Measurements from ENCODE around the gene MEGF8.
"Not testable (repeated sequence)": the region's sequence is repeated elsewhere in the genome, so short reads cannot be mapped to it uniquely, and the experiment has no call there.

MEGF8 gene

DNA sequence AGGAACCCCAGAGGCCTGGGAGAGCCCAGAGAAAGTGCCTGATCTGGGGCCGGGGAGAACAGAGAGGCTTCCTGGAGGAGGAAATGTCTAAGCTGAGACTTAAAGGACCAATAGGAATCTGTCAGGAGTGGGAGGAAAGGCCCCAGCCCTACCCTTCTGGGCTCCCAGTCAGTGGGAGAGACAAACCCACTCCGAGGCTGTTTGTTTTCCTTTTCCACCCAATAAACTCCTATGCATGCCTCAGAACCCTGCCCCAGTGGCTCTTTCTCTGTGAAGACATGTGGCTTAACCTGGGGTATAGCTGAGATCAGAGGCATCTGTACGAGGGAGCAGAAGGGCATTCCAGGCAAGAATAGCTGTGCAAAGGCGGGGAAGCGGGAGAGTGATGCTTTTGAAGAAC, 1.9 kb downstream of the MEGF8 start:
- no peak for ATAC-seq
- no peak for TF ChIP-seq BACH2 (CRISPR knock-in tag; IDR thresholded peaks at IDR 0.05; ENCODE audit: borderline replicate concordance)
- TF ChIP-seq TOX (CRISPR knock-in tag; IDR thresholded peaks at IDR 0.05; ENCODE audit: borderline replicate concordance), result no peak
- TF ChIP-seq ZFP3 (CRISPR knock-in tag; IDR thresholded peaks at IDR 0.05), result peak; percentile 98

DNA sequence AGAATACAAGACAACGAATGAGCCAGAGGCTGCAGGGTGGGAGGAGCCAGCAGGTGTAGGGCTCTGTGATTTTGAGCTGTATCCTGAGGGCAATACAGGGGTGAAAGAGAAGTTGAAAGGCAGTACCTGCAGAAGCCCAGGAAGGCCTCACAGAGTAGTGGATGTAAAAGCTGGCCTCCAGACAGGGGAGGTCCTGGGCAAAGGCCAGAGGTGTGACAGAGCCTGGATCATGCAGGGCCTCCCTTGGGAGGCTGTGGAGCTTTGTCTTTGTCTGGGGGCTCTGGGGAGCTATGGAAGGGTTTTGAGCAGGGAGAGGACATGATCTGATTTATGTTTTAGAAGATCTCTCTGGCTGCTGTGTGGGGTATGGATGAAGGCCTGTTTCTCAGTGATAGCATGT, 2.7 kb downstream of the MEGF8 start:
- ATAC-seq, result no peak
- TF ChIP-seq ZC3H10 (CRISPR knock-in tag; IDR thresholded peaks at IDR 0.05), result no peak

- no peak for ATAC-seq
Observed at GRCh38 chr19:42328854-42329253, 3.4 kb downstream of the MEGF8 start.

DNA sequence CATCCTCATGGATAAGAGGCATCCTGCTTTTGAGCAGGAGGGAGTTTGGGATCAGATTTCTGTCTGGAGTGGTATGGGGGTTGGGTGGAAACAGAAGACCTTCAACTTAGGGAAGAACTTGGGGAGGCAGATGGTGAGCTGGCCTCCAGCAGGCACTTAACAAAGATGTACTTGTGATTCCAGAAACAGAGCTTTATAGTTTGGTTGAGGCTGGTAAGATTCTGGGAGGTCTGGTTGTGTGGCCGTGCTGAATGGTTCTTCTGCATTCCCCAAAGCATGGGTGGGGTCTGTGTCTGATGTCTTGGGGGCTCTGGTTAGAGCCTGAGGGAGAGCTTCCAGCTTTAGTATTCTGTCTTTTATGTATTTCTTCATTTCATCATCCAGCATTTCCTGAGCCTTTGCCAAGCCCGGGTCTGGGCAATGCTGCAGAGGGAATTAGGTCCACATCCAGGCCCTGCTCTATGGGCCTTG, 4.8 kb downstream of the MEGF8 start:
- TF ChIP-seq GLIS3 (CRISPR knock-in tag; IDR thresholded peaks at IDR 0.05), result no peak
- no peak for TF ChIP-seq BACH2 (CRISPR knock-in tag; IDR thresholded peaks at IDR 0.05; ENCODE audit: borderline replicate concordance)
- TF ChIP-seq ARNTL (CRISPR knock-in tag; IDR thresholded peaks at IDR 0.05; ENCODE audit: borderline replicate concordance, low read depth), result no peak
- no peak for TF ChIP-seq TCF4 (CRISPR knock-in tag; IDR thresholded peaks at IDR 0.05; ENCODE audit: borderline replicate concordance)
- TF ChIP-seq, protein P1, sequence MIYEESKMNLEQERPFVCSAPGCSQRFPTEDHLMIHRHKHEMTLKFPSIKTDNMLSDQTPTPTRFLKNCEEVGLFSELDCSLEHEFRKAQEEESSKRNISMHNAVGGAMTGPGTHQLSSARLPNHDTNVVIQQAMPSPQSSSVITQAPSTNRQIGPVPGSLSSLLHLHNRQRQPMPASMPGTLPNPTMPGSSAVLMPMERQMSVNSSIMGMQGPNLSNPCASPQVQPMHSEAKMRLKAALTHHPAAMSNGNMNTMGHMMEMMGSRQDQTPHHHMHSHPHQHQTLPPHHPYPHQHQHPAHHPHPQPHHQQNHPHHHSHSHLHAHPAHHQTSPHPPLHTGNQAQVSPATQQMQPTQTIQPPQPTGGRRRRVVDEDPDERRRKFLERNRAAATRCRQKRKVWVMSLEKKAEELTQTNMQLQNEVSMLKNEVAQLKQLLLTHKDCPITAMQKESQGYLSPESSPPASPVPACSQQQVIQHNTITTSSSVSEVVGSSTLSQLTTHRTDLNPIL (CRISPR knock-in tag; IDR thresholded peaks at IDR 0.05; ENCODE audit: low read depth), result no peak
- TF ChIP-seq ZNF565 (CRISPR knock-in tag; conservative IDR thresholded peaks at IDR 0.05; ENCODE audit: low read depth), result no peak
- TF ChIP-seq, protein P2, sequence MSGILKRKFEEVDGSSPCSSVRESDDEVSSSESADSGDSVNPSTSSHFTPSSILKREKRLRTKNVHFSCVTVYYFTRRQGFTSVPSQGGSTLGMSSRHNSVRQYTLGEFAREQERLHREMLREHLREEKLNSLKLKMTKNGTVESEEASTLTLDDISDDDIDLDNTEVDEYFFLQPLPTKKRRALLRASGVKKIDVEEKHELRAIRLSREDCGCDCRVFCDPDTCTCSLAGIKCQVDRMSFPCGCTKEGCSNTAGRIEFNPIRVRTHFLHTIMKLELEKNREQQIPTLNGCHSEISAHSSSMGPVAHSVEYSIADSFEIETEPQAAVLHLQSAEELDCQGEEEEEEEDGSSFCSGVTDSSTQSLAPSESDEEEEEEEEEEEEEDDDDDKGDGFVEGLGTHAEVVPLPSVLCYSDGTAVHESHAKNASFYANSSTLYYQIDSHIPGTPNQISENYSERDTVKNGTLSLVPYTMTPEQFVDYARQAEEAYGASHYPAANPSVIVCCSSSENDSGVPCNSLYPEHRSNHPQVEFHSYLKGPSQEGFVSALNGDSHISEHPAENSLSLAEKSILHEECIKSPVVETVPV (CRISPR knock-in tag; IDR thresholded peaks at IDR 0.05), result no peak
- no peak for TF ChIP-seq ESRRG (CRISPR knock-in tag; IDR thresholded peaks at IDR 0.05)
- no peak for TF ChIP-seq ZFP3 (CRISPR knock-in tag; IDR thresholded peaks at IDR 0.05)
- TF ChIP-seq ISL1 (CRISPR knock-in tag; IDR thresholded peaks at IDR 0.05), result no peak
- no peak for TF ChIP-seq PATZ1 (CRISPR knock-in tag; IDR thresholded peaks at IDR 0.05; ENCODE audit: borderline replicate concordance)
- no peak for TF ChIP-seq RARB (CRISPR knock-in tag; IDR thresholded peaks at IDR 0.05)
- TF ChIP-seq ZNF70 (CRISPR knock-in tag; IDR thresholded peaks at IDR 0.05), result no peak
- no peak for TF ChIP-seq TOX (CRISPR knock-in tag; IDR thresholded peaks at IDR 0.05; ENCODE audit: borderline replicate concordance)
- TF ChIP-seq POU6F1 (CRISPR knock-in tag; IDR thresholded peaks at IDR 0.05; ENCODE audit: borderline replicate concordance, low read depth), result no peak
- TF ChIP-seq CSDC2 (CRISPR knock-in tag; IDR thresholded peaks at IDR 0.05), result no peak
- no peak for TF ChIP-seq PPARA (CRISPR knock-in tag; IDR thresholded peaks at IDR 0.05; ENCODE audit: borderline replicate concordance)
- no peak for TF ChIP-seq OSR1 (CRISPR knock-in tag; IDR thresholded peaks at IDR 0.05)
- ATAC-seq, result no peak

More at GRCh38 chr19:42328854-42329253, 3.4 kb downstream of the MEGF8 start:
- TF ChIP-seq ARNTL (CRISPR knock-in tag; IDR thresholded peaks at IDR 0.05; ENCODE audit: borderline replicate concordance, low read depth) (no peak), ZFP3 (CRISPR knock-in tag; IDR thresholded peaks at IDR 0.05) (peak; percentile 95)

- not testable (repeated sequence) for ATAC-seq
Observed at GRCh38 chr19:42331333-42331732, 5.9 kb downstream of the MEGF8 start.

- no peak for ATAC-seq
- TF ChIP-seq PATZ1 (CRISPR knock-in tag; IDR thresholded peaks at IDR 0.05; ENCODE audit: borderline replicate concordance), result no peak
- TF ChIP-seq ESRRG (CRISPR knock-in tag; IDR thresholded peaks at IDR 0.05), result no peak
- no peak for TF ChIP-seq TOX (CRISPR knock-in tag; IDR thresholded peaks at IDR 0.05; ENCODE audit: borderline replicate concordance)
- no peak for TF ChIP-seq BACH2 (CRISPR knock-in tag; IDR thresholded peaks at IDR 0.05; ENCODE audit: borderline replicate concordance)
- TF ChIP-seq ZNF70 (CRISPR knock-in tag; IDR thresholded peaks at IDR 0.05), result no peak
- TF ChIP-seq ZNF565 (CRISPR knock-in tag; conservative IDR thresholded peaks at IDR 0.05; ENCODE audit: low read depth), result no peak
- no peak for TF ChIP-seq ARNTL (CRISPR knock-in tag; IDR thresholded peaks at IDR 0.05; ENCODE audit: borderline replicate concordance, low read depth)
- no peak for TF ChIP-seq ISL1 (CRISPR knock-in tag; IDR thresholded peaks at IDR 0.05)
- TF ChIP-seq ZFP30 (CRISPR knock-in tag; IDR thresholded peaks at IDR 0.05), result no peak
- no peak for TF ChIP-seq RARB (CRISPR knock-in tag; IDR thresholded peaks at IDR 0.05)
- TF ChIP-seq ZC3H10 (CRISPR knock-in tag; IDR thresholded peaks at IDR 0.05), result no peak
- TF ChIP-seq, protein P2 (CRISPR knock-in tag; IDR thresholded peaks at IDR 0.05), result no peak
- no peak for TF ChIP-seq POU6F1 (CRISPR knock-in tag; IDR thresholded peaks at IDR 0.05; ENCODE audit: borderline replicate concordance, low read depth)
Observed at GRCh38 chr19:42332059-42332458, 6.6 kb downstream of the MEGF8 start.

Measured in SK-N-SH treated with all-trans-retinoic acid at 6 μM for 48 hours (cell line).